Measurements from ENCODE around the gene ZPBP2.
A peak's percentile ranks its signal among the peaks of the same experiment; 100 is the strongest.

The ZPBP2 gene

DNA sequence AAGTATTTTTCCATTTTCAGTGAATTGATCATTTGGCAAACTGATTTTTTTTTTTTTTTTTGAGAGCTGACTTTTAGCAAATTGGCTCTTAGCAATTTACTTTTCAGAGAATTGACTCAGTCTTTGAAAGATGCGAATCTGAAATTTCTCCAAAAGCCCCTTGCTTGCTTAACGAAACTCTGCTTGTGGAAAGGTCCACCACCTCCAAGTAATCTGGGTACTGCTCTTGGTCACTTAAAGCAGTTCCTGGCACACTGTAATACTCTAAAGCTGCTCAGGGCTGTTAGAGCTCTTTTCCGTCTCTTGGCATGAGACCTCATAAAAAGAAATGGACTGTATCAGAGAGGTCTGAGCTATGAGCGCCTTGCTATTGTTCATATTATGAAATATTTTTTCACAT lies 47.6 kb downstream of the ZPBP2 start:
- no peak for DNase-seq

DNA sequence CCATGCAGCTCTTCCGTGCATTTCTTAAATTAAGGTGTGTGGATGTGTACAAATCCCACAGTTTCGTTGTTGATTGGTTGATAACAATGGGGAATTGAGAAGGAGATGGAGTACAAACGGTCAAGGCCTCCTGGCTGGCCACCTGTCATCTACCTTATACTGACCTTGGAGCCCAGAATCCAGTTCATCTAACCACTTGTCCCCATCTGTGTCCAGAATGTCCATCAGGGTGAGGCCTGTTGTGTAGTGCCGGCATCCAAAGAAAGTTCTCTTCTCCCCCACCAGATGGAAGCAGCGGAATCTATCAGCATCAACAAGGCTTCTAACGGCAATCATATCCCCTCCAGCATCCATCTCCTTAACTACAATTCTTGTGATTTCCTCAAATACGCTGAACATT lies 48.9 kb downstream of the ZPBP2 start:
- no peak for DNase-seq

DNA sequence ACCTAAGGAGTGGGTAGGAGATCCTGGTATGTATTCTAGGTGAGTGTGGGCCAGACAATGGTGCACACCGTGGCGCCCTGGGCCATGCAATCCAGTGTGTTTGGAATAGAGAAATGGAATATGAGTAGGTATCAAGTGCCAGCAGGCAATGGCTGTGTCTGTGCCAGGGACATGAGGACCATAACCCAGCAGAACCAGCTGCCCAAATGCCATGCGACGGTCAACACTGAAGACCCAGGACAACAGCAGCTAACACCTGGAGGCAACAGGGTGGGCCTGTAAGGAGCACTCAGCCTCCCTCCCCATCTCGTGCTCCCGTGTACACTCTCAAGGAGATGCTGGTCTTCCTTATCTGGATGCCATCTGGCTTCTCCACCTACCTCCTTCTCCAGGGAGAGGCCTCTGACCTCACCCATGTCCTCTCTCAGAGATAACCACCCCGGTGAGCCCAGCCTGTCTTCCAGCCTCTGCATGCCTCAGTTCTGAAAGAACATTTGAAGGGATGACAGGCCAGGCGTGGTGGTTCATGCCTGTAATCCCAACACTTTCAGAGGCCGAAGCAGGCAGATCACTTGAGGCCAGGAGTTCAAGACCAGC lies 51.2 kb downstream of the ZPBP2 start:
- no peak for DNase-seq

DNA sequence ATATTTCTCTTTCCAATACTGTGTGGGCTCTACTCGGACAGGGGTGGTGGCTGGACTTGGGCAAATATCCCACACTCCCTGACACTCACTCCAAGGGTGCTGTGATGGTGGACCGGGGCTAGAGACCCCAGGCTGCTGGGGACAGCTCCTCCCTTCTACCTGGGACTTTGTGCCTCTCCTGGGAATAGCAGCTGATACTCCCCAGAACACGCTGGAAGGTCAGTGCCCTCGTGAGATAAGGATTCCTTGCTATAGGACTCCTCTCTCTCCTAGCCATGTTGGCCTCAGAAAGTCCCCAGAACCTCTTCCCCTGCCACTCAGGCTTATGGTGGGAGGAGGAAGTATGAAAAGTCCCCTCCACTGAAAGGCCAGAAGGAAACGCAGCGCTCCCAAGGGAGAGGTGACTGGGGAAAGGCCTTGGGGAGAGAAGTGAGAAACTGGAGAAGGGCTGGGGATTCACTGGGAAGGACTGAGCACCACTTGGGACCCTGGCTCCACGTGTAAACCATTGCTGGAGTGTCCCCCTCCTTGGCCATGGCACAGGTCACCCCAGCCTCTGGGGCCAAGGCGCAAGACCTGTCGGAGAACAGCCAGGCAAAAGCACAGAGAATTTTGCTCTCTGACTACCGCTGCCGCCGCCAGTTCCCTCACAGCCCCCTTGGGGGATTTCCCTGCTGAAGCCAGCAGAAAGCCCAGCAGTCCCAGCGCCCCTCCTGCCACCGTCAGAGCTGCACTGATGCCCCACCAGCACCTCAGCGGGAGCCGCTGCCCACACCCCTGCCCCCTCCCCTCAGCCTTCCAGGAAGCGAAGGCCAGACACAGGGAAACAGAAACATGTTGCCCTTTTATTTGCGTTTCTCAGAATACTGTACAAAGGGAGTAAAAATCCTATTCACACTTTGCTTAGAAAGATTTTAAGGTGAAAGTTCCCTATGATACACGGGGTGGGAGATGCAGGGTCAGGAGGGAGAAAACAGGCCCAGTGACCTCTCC lies 52.5 kb downstream of the ZPBP2 start:
- no peak for DNase-seq

DNA sequence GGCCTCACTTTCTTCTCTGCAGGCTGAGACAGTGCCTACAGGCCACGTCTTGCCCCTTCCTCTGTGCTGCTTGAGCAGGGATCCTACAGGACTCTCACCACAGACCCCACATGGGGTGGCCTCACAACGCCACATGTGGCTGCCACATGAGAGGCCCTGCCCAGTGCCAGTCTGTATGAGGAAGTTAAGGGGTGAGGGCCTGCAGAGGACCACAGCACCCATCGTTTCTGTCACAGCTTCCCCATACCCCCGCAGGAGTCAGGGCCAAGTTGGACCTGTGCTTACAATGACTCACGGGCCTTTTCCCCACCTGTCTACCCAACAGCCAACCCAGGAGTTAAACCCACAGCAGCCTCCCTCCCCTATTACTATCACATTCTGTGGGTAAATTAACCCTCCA lies 53.3 kb downstream of the ZPBP2 start:
- peak; percentile 5 for DNase-seq

GRCh38 chr17:39922006-39922405 lies 54.0 kb downstream of the ZPBP2 start:
- DNase-seq, result no peak

- DNase-seq, result no peak
Measured at GRCh38 chr17:39923230-39923629, 55.2 kb downstream of the ZPBP2 start.

- DNase-seq, result no peak
Measured at GRCh38 chr17:39923836-39924690, 56.1 kb downstream of the ZPBP2 start.

DNA sequence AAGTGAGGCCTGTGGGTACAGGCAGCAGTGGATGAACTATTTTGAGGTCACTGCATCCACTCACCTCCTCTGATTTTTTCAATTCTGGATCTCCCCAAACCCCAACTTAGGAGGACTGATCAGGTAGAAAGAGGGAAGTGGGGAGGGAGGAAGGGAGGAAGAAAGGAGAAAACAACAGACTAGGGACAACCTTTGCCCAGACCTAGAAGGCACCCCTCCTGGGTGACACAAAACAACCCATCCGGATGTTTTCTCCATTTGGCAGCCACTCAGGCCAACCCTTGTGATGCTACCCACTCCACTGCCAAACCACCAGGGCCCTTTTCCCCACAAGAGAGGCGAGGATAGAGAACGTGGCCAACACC lies 56.7 kb downstream of the ZPBP2 start:
- no peak for DNase-seq

GRCh38 chr17:39925282-39926134 lies 57.5 kb downstream of the ZPBP2 start:
- no peak for DNase-seq

DNA sequence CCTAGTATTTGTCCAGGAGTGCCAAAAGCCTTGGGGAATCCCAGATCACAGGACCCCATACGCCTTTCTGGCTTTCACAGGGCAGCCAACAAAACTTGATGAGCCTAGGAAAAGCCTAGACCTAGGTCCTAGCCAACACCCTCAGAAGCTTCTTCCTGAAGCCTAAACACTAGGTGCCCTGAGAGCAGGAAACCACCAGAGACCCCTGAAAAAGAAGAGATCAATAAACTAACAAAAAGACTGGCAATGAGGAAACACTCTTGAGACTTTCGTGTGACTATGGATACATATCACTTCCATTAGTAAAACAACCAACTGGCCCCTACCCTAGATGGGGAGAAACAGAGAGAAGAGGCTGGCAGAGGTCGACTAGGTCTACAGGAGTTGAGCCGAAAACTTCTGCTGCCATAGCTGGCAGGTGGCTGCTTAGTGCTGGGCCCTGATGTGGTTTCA lies 58.2 kb downstream of the ZPBP2 start:
- DNase-seq, result no peak

- no peak for DNase-seq
Measured at GRCh38 chr17:39926588-39927100, 58.6 kb downstream of the ZPBP2 start.

All from GDM1 (cell line).